Stimulated activated CD8-positive, alpha-beta memory T cell treated with anti-CD3 and anti-CD28 coated beads, Interleukin-15, amount 100 ng/mL, for 4 hours (primary cell): ENCODE results near the gene KLHL25.
"Not testable (repeated sequence)": the region's sequence is repeated elsewhere in the genome, so short reads cannot be mapped to it uniquely, and the experiment has no call there.

ENCODE experiments used
- DNase-seq, 2 donors: peaks; one replicate each; pipeline ENCODE4 v3.0.0-alpha.2; 2020; ENCODE audit warnings: low read depth in 2 of 2

Gene KLHL25

GRCh38 chr15:85804481-85805170, 9.9 kb upstream of the KLHL25 start:
- DNase-seq: no peak

DNA sequence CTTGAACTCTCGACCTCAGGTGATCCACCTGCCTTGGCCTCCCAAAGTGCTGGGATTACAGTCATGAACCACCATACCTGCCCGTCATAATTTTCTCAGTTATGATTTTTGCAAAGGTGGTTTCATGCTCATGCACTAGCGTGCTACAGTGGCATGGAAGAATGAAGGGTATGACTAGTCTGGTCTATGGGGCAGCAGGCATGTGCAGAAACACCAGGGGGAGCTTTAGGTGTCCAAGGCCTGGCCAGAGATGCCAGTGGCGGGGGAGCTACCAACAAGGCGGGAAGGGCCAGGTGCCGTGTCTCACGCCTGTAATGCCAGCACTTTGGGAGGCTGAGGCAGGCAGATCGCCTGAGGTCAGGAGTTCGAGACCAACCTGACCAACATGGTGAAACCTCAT, 7.9 kb upstream of the KLHL25 start:
- DNase-seq: not testable (repeated sequence)

GRCh38 chr15:85800478-85801123, 5.9 kb upstream of the KLHL25 start:
- no peak for DNase-seq

GRCh38 chr15:85796371-85796770, 1.6 kb upstream of the KLHL25 start:
- DNase-seq: not testable (repeated sequence)

GRCh38 chr15:85795337-85796305, 896 bp upstream of the KLHL25 start:
- no peak for DNase-seq

- no peak for DNase-seq
These were observed 806 bp downstream of the KLHL25 start for GRCh38 chr15:85793641-85794597.

GRCh38 chr15:85792912-85793590, 1.7 kb downstream of the KLHL25 start:
- DNase-seq: no peak

GRCh38 chr15:85792102-85792731, 2.5 kb downstream of the KLHL25 start:
- no peak for DNase-seq

GRCh38 chr15:85789496-85789875, 5.2 kb downstream of the KLHL25 start:
- no peak for DNase-seq

DNA sequence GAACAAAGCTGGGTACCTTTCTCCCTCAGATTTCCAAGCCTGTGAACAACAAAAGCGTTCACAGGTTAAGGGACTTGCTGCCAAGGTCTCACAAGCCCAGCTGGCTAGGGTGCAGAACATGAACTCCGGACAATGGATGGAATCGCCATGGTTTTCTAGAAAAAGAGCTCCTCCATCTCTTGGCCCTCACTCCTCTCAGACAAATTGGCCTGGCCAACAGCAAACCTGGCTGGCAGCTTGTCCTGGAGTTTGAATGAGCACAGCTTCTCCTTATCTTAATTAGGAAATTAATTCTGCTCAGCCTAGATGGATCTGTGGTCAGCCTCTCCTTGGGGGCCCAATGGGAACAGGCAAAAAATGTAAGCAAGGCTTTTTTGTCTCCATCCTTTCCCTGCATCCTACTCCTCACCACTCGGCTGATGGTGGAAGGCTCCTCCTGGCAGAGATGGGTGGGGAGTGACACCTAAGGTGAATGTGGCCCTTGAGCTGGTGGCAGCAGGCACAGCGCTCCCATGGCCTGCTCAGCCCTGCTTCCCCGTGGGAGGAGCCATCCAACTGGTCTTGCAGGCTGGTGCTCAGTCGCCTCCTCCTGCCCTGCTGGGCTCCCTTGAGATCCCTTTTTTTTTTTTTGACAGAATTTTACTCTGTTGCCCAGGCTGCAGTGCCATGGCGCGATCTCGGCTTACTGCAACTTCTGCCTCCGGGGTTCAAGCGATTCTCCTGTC, 5.8 kb downstream of the KLHL25 start:
- no peak for DNase-seq

DNA sequence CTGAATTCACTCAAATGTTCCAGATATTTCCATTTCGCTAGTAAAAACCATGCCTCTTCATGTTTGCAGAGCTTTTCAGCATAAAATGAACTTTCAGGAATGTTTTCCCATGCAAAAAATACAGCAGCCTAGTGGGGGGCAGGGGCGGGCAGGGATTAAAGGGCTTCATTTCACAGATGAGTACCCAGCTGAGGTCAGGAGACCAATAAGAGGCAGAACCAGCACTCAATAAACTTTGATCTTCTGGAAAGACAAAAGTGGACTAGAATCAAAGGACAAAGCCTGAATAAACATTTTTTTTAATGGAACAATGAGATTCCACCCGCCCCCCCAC, 8.0 kb downstream of the KLHL25 start:
- no peak for DNase-seq

DNA sequence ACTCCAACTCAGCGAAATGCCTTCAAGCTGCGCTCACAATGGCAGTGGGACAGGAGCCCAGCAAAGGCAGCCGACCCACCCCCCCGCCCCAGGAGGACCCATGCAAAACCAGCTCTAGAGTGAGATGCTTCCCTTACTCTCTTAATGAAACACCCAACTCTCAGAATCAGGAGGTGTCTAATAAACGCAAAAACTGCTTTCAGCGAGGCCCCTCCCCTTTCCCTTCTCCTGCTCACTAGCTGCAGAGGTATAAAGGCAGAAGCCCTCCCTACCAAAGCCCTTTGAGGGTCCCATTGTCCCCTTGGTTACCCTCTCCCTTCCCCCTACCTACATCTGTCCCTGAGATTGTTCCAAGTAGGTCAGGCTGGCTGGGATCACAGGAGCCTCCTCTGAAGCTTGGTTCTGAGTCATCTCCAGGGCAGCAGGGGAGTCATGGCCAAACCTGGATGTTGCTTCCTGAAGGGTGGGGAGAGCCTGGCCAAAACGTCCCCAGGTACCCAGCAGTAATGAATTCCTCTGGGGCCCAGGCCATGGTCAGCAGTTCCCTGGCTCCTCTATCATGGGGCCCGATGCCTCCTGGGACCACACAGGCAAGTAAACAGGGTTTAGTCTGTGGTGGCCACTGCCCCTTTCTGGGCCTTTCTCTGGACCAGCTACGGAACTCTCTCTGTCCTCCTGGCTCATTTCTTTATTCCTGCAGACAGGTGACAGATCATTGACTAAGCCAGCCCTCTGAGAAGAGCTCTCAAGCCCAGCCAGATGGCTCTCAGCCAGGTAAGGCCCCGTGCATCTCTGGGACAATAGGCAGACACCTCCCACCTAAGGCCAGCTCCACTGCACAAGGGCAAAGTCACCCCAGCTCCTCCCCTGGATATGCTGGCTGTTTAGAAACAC, 8.6 kb downstream of the KLHL25 start:
- DNase-seq: no peak

DNA sequence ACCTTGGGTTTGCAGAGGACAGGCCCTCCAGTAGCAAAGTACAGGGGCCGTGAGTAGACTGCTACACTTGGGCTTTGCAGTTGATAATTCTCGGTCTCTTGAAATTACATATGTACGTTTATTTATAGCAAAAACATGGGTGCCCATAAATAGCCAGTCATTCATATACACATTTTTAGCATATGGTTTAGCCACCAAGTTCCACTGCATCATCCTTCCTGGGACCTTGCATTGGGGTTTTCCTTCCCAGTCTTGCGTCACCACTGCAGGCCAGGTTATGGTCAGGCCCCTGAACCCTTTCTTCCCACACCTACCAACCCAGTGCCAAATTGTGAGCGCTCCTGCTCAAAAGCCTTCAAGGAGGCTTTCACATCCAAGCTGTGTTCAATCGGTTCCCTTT, 12.7 kb downstream of the KLHL25 start:
- DNase-seq: no peak

DNA sequence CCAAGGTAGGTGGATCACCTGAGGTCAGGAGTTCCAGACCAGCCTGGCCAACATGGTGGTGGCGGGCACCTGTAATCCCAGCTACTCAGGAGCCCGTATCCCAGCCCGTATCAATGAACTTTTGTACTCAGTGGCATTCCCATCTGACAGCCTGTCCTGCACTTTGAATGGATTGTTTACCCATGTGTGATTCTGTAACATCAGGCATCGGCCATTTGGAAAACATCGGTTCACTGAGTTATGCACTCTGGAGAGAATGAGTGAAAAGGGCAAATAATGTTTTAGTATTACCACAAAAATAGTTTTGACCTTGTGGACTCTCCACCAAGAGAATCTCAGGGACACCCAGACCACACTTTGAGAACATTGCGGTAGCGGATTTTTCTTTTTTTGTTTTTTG, 13.6 kb downstream of the KLHL25 start:
- DNase-seq: no peak

GRCh38 chr15:85780225-85780985, 14.3 kb downstream of the KLHL25 start:
- no peak for DNase-seq

GRCh38 chr15:85779249-85779648, 15.5 kb downstream of the KLHL25 start:
- no peak for DNase-seq

- no peak for DNase-seq
These were observed 16.5 kb downstream of the KLHL25 start for GRCh38 chr15:85778107-85778776.
